VCaP (cell line): Measurements from ENCODE around the gene BRD9.
"Not testable (repeated sequence)": the region's sequence is repeated elsewhere in the genome, so short reads cannot be mapped to it uniquely, and the experiment has no call there.

Experiments
- H3K27ac ChIP-seq: fragments of 450-650 bp; 2 replicates; pipeline ENCODE4 v1.5.1; 2017
- TF ChIP-seq, protein P1 (sequence below): fragments of 450-650 bp; conservative IDR thresholded peaks from 2 replicates; pipeline ENCODE4 v1.5.1; 2017; ENCODE audit warnings: mild to moderate bottlenecking, moderate library complexity

BRD9 gene

DNA sequence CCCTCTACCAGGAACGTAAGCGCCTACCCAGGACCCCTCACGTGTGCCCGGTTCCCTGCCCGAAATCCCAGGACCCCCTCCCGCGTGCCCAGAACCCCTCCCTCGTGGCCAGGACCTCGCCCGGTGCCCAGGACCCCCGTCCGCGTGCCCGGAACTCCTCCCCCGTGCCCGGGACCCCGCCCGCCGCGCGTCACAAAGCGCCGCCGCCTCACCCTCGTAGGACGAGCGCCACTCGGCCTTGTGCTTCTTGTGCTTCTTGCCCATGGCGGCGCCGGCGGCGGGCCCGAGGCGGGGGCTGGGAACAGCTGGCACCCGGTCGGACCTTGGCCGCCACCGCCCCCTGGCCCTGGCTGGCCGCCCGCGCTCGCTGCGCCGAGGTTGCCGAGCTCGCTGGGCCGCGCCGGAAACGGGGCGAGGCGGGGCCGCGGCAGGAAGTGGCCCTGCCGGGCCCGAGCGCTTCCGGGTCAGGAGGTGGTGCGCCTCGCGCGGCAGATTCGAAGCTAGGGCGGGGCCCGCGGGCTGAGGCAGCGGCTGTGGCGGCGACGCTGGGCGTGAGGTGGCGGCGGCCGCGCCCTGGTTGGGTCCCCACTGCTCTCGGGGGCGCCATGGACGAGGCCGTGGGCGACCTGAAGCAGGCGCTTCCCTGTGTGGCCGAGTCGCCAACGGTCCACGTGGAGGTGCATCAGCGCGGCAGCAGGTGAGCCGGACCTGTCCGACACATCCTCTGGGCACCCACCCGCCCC lies at the start of gene BRD9, which contains the start of gene TRIP13:
TSS of gene BRD9 (minus strand) at position 408 of the 743 bp plus-strand sequence. CDS start at position 264, 144 bp downstream.
TSS of gene TRIP13 (plus strand) at position 491 of the 743 bp plus-strand sequence. CDS start at position 606, 115 bp downstream.
- H3K27ac ChIP-seq: peak within 1 kb of the TSS; percentile 95
- TF ChIP-seq, protein P1, sequence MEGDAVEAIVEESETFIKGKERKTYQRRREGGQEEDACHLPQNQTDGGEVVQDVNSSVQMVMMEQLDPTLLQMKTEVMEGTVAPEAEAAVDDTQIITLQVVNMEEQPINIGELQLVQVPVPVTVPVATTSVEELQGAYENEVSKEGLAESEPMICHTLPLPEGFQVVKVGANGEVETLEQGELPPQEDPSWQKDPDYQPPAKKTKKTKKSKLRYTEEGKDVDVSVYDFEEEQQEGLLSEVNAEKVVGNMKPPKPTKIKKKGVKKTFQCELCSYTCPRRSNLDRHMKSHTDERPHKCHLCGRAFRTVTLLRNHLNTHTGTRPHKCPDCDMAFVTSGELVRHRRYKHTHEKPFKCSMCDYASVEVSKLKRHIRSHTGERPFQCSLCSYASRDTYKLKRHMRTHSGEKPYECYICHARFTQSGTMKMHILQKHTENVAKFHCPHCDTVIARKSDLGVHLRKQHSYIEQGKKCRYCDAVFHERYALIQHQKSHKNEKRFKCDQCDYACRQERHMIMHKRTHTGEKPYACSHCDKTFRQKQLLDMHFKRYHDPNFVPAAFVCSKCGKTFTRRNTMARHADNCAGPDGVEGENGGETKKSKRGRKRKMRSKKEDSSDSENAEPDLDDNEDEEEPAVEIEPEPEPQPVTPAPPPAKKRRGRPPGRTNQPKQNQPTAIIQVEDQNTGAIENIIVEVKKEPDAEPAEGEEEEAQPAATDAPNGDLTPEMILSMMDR: no peak; the same call in 1 of the 2 replicates

DNA sequence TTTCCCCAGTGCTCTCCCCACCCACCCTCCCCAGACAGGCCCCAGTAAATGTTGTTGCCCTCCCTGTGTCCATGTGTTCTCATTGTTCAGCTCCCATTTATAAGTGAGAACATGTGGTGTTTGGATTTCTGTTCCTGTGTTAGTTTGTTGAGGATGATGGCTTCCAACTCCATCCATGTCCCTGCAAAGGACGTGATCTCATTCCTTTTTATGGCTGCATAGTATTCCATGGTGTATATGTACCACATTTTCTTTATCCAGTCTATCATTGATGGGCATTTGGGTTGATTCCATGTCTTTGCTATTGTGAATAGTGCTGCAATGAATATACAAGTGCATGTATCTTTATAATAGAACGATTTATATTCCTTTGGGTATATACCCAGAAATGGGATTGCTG lies 48.1 kb upstream of the BRD9 start:
- H3K27ac ChIP-seq: not testable (repeated sequence)

DNA sequence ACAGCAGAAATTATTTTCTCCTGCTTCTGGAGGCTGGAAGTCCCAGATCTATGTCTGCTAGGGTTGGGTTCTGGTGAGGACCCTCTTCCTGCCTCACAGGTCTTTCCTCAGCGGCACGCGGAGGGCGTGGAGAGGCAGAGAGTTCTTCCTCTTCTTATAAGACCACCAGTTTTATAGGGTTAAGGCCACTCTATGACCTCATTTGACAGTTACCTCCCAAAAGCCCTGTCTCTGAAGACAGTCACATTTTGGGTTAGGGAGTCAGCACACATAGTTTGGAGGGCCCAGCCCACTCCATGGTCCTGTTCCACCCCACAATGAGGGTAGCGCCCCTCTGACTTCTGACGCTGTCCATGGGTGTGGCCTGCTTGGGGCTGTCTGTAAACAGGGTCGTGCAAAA lies 46.8 kb upstream of the BRD9 start:
- no peak overlapping the region for H3K27ac ChIP-seq
- TF ChIP-seq, protein P1: no peak

DNA sequence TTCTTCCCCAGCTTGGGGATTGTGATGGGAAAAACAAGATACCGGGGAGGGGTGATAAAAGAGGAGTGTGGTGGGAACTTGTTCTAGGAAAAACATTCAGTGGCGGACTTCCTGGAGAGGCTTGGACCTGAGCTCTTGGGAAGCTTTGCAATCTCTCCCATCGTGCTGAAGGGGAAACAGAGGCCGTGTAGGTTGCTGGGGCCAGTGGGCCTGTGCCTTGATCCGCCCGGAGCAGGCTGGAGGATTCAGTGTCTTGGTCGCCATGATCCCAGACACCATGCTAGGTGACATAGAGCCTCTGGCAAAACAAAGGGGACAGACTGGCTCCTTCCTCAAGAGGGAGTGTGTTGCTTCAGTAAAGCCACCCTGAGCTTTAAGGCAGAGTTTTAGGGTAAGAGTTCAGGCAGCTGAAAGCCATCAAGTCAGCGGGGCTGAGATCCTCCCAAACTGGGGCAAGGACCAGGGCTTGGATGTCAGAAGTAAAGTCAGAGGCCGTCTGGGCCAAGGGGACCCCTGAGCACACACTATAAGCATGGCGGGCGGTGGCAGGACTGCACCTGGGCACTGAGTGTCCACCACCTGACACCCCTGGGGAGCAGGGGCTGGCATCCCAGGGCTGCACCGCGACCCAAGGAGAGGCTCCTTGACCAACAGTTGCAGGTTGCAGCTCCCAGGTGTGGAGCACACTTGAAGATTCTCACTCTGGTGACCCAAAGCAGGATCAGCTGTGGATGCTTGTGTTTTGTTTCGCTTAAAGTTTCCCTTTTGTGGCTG lies 44.7 kb upstream of the BRD9 start:
- TF ChIP-seq, protein P1: no peak
- H3K27ac ChIP-seq: no peak overlapping the region

DNA sequence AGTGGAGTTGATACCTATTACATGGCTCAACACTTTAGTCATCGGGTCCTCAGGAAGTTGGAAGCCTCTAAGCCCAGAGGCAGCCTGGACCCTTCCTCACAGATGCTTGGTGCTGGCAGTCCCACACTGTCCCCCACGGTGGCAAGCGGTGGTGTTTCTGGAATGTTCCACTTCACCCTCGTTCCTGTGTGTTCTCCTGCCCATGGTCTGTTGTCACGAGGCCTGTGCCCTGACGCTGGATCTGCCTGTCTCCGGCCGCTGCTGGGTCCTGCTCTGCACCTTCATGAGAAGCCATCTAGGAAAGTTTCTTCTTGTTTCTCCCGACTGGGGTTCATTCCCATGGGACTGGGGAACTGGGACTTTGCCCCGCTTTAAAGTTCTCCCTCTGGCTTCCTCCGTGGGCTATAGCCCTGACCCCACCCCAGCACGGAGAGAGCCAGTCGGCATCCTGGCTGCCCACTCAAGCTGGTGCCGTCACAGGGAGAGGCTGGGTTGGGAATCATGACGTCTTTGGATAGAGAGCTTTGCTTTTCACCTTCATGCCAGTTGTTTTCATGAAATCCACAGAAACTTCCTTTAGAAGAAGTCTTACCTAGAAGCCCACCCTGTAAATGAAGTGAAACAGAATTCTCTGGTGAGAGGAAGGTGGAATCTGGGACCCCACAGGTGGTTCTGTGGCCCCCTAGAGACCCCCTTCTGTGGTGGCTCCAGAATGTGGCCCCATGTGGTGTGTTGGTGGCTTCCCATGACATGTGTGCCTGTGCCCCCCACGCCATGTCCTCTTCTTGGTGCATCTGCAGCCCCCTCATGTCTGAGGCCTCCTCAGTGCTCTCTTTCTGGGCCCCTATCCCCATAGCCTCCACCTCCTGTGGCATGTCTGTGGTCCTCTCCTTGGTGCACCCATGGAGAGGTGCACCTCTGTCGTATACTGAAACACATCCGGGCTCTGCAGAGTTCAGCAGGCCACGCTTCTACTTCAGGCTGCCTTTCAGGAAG lies 43.8 kb upstream of the BRD9 start:
- H3K27ac ChIP-seq: no peak overlapping the region
- TF ChIP-seq, protein P1: no peak

DNA sequence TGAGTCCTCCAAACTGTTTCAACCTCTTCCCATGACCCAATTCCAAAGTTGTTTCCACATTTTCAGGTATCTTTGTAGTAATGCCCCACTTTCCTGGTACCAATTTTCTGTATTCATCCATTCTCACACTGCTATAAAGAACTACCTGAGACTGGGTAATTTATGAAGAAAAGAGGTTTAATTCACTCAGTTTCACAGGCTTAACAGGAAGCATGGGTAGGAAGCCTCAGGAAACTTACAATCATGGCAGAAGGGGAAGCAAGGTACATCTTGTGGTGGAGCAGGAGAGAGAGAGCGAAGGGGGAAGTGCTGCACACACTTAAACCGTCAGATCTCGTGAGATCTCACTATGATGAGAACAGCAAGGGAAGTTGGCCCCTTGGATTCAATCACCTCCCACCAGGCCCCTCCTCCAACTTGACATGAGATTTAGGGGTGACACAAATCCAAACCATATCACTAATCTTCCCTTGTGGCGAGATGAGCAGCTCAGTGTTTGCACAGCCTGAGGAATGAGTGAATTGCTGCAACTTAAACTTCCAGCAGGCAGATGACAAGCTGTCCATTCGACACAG lies 43.0 kb upstream of the BRD9 start:
- no peak overlapping the region for H3K27ac ChIP-seq

More for the DNA sequence above, 43.0 kb upstream of the BRD9 start:
- TF ChIP-seq, protein P1: no peak
